Stomach smooth muscle (tissue), 2 donors: ENCODE results near the gene SMIM1.
A peak's percentile ranks its signal among the peaks of the same experiment; 100 is the strongest.

Experiments used
- H3K27ac ChIP-seq: one replicate; pipeline ENCODE4 v1.7.0; 2013; ENCODE audit warnings: mild to moderate bottlenecking, low read length, inconsistent platforms
- H3K27me3 ChIP-seq, 2 donors: one replicate each; pipeline ENCODE4 v1.7.0; 2013; ENCODE audit warnings: low read length in 2 of 2; ENCODE audit not compliant: insufficient read depth in 2 of 2, control insufficient read depth in 1 of 2
- H3K36me3 ChIP-seq, 2 donors: one replicate each; pipeline ENCODE4 v1.7.0; 2013; ENCODE audit warnings: low read length in 2 of 2; ENCODE audit not compliant: control insufficient read depth in 2 of 2, insufficient read depth in 2 of 2
- H3K4me1 ChIP-seq: one replicate; pipeline ENCODE4 v1.7.0; 2013; ENCODE audit warnings: low read length; ENCODE audit not compliant: control insufficient read depth, insufficient read depth
- H3K4me3 ChIP-seq, 2 donors: one replicate each; pipeline ENCODE4 v1.7.0; 2013; ENCODE audit warnings: low read length in 2 of 2
- H3K9ac ChIP-seq, 2 donors: one replicate each; pipeline ENCODE4 v1.7.0; 2013; ENCODE audit warnings: low read length in 2 of 2, mild to moderate bottlenecking in 1 of 2
- H3K9me3 ChIP-seq, 2 donors: one replicate each; pipeline ENCODE4 v1.7.0; 2013; ENCODE audit warnings: low read length in 2 of 2; ENCODE audit not compliant: control insufficient read depth in 2 of 2
- donor health status: healthy.
- donor health status: Pancreatic carcinoma.

SMIM1 gene

DNA sequence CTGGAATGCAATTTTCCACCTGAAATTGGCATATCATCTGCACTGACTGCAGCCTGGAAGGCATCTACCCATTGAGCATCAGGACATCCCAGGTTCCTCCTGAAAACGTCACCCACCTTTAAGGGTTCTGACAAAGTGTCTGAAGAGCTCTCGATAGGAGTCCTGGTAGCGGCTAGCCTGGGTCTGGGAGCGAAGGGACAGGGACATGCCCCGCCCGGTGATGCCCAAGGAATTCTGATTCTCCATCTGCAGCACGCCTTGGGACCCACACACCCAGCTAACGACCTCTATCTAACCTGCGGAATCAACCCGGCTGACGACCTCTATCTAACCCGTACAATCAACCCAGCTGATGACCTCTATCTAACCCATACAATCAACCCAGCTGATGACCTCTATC, 33.6 kb upstream of the SMIM1 start:
- Histone ChIP-seq H3K36me3 (peaks cover 17 to 34% of the 10 kb centered on the region in 2 donors), H3K27ac (no peak overlapping the region), H3K27me3 (no peaks in the 10 kb centered on the region), H3K4me3 (no peak overlapping the region), H3K9me3 (no peaks in the 10 kb centered on the region), H3K4me1 (no peaks in the 10 kb centered on the region), H3K9ac (no peak overlapping the region)

DNA sequence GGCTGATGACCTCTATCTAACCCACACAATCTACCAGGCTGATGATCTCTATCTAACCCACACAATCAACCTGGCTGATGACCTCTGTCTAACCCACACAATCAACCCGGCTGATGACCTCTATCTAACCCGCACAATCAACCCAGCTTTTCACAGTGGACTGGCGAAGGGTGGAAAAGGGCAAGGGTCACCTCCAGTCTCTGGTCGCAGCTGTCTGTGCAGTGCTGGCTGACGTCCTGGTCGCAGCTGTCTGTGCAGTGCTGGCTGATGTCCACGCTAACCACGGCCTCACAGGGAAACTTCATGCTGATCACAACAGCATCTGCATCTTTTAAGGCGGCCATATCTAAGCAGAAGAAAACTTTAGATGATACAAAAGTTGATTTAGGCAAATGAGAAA, 32.5 kb upstream of the SMIM1 start:
- H3K27me3 ChIP-seq = no peaks in the 10 kb centered on the region
- no peak overlapping the region for H3K4me3 ChIP-seq
- no peak overlapping the region for H3K9ac ChIP-seq
- peaks cover 17 to 34% of the 10 kb centered on the region in 2 donors for H3K36me3 ChIP-seq
- no peak overlapping the region for H3K27ac ChIP-seq
- no peaks in the 10 kb centered on the region for H3K9me3 ChIP-seq
- H3K4me1 ChIP-seq = peaks cover 4% of the 10 kb centered on the region

DNA sequence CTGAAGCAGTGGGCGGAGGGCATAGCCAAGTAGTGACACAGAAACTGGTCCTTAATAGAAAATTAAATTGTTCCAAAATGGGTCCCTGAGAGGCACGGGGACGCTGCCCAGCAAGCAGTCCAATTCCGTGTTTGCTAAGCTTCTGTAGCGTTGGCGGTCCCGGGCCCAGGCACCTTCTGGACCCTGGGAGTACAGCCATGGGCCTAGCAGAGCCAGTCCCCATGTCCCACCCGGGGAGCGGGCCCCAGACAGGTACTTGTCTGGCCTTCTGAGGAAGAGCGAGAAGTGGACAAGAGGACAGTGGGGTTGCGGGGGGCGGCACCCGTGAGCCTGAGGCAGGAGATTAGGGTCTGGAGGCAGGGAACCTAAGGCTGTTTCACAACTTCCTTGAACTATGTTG, 31.8 kb upstream of the SMIM1 start:
- H3K4me3 ChIP-seq = no peak overlapping the region
- no peak overlapping the region for H3K27ac ChIP-seq
- H3K36me3 ChIP-seq = peaks cover 17 to 34% of the 10 kb centered on the region in 2 donors
- no peak overlapping the region for H3K9ac ChIP-seq
- no peaks in the 10 kb centered on the region for H3K27me3 ChIP-seq
- no peaks in the 10 kb centered on the region for H3K9me3 ChIP-seq
- peaks cover 9% of the 10 kb centered on the region for H3K4me1 ChIP-seq

DNA sequence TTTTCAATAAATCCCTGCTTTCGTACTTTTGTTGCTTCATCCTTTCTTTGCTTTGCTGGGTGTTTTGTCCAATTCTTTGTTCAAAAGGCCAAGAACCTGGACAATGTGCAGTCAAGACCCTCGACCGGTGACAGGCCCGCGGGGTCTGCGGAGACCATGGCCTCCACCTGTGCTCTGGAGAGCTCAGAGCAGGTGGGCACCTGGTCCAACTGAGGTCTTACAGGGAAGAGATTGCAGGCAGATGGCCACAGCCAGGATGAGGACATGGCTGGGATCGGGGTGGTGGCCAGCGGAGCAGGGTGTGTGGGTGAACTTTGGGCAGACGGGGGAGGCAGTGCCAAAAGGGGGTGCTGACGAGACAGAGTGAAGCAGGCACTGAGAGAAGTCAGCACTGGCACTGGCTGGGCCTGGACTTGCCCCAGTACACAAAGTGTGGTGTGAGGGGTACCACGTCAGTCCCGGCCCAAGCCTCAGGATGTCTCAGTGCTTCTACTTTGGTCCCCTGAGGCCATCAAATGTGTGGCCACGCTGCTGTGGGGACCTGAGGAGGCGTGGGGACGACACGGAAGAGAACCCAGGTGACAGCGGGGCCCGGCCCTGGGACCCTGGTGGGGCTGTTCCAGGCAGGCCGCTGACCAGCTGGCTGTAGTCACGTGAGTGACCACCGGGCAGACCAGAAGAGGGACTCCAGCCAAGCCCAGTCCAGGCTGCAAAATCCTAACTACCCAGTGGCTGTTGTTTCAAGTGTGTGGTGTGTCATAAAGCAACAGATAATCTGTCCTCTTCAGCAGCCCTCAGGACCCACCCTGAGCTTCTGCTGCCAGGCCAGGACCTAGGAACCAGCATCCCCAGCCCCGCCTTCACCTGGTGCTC, 30.7 kb upstream of the SMIM1 start:
- Histone ChIP-seq H3K36me3 (peaks cover 17 to 34% of the 10 kb centered on the region in 2 donors), H3K9ac (no peak overlapping the region), H3K4me3 (no peak overlapping the region), H3K27me3 (no peaks in the 10 kb centered on the region), H3K4me1 (peaks cover 19% of the 10 kb centered on the region), H3K27ac (no peak overlapping the region), H3K9me3 (no peaks in the 10 kb centered on the region)

DNA sequence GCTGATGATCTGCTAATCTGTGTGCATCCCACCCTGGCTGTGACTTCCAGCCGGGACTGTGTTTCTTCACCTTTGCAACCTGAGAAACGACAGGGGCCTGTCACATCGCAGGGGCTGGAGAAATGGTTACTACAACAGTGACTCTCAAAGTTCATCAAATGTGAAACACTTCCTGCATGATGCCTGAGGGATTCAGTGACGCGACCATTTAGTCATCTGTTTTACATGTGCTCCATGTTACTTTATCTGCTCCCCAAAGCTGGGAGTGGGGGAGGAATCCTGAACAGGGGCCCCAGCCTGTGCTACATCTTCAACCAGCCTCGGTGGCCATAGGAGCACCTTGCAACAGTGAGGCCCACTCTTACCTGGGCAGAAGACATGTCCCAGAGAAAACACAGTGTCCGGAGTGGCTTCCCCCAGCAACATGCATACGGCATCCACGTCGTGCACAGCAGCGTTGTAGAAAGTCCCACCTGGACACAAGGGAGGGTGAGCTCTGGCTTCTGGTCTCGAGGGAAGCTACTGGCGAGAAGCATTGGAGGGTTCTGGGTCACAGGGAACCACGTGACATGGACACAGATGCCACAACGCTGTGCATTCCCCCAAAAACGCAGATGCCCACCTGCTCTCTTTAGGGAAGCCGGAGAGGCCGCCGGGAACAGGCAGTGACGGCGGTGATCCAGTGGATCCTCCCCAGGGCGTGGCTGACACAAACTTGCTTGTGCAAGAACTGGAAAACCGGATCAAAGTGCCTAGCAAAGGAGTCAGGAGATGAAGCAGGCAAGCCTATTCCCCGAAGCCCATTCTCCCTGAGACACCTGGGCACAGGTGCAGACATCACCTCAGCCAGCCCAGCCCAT, 29.9 kb upstream of the SMIM1 start:
- Histone ChIP-seq H3K36me3 (peaks cover 17 to 31% of the 10 kb centered on the region in 2 donors), H3K4me1 (peaks cover 22% of the 10 kb centered on the region), H3K4me3 (no peak overlapping the region)

DNA sequence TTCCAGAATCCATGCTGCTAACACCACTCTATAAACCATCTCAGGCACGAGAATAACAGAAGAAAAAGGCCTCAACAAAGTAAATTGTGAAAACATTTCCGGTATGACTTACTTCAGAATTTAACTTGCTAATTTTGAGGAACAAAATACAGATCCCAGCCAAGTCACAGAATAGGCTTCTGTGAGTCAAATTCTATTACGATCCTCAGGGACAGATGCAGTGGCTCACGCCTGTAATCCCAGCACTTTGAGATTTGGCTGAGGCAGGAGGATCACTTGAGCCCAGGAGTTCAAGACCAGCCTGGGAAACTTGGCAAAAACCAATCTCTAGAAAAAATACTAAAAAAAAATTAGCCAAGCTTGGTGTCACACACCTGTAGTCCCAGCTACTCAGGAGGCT, 29.1 kb upstream of the SMIM1 start:
- no peak overlapping the region for H3K9ac ChIP-seq
- no peak overlapping the region for H3K4me3 ChIP-seq
- no peak overlapping the region for H3K27ac ChIP-seq
- no peaks in the 10 kb centered on the region for H3K9me3 ChIP-seq
- H3K27me3 ChIP-seq = no peaks in the 10 kb centered on the region
- H3K4me1 ChIP-seq = peaks cover 25% of the 10 kb centered on the region
- peaks cover 16 to 25% of the 10 kb centered on the region in 2 donors for H3K36me3 ChIP-seq

More for the DNA sequence above, 29.9 kb upstream of the SMIM1 start:
- Histone ChIP-seq H3K27me3 (no peaks in the 10 kb centered on the region), H3K9ac (no peak overlapping the region), H3K9me3 (no peaks in the 10 kb centered on the region), H3K27ac (no peak overlapping the region)

DNA sequence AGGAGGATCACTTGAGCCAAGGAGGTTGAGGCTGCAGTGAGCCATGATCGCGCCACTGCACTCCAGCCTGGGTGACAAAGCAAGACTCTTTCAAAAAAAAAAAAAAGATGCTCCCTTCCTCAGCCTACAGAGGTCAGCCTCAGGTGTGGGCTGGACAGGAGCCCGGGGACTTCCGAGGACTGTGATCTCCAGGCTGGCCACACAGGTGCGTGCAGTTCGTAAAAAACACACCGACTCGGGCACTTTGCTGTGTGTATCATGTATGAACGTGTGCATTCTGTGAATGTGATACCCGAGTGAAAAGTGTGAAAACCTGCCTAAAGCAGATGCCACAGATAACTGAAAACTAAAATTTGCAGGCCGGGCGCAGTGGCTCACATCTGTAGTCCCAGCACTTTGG, 28.7 kb upstream of the SMIM1 start:
- H3K4me1 ChIP-seq = peaks cover 25% of the 10 kb centered on the region
- peaks cover 12 to 21% of the 10 kb centered on the region in 2 donors for H3K36me3 ChIP-seq
- H3K9me3 ChIP-seq = no peaks in the 10 kb centered on the region
- no peak overlapping the region for H3K9ac ChIP-seq
- no peaks in the 10 kb centered on the region for H3K27me3 ChIP-seq
- no peak overlapping the region for H3K4me3 ChIP-seq
- H3K27ac ChIP-seq = no peak overlapping the region

DNA sequence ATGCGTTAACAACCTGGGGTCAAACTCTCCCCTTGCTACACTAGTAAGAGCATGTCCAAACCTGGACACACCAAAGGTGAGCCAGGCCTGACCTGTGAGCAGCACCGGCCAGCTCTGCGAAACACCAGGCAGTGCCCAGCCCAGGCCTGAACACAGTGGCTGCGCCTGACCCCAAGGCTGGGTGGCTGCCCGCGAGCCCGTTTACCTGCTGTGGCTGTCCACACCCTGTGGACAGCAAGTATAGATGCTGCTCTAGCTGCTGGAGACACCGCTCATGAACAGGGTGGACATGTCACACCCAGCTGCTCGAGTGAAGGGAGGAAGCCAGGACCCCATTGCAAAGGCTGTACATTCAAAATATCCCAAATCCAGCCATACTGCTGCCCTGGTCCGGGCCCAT, 27.9 kb upstream of the SMIM1 start:
- H3K36me3 ChIP-seq = peaks cover 9 to 18% of the 10 kb centered on the region in 2 donors
- H3K27ac ChIP-seq = no peak overlapping the region
- H3K4me1 ChIP-seq = peaks cover 25% of the 10 kb centered on the region
- no peaks in the 10 kb centered on the region for H3K27me3 ChIP-seq
- no peak overlapping the region for H3K4me3 ChIP-seq
- no peaks in the 10 kb centered on the region for H3K9me3 ChIP-seq
- no peak overlapping the region for H3K9ac ChIP-seq

DNA sequence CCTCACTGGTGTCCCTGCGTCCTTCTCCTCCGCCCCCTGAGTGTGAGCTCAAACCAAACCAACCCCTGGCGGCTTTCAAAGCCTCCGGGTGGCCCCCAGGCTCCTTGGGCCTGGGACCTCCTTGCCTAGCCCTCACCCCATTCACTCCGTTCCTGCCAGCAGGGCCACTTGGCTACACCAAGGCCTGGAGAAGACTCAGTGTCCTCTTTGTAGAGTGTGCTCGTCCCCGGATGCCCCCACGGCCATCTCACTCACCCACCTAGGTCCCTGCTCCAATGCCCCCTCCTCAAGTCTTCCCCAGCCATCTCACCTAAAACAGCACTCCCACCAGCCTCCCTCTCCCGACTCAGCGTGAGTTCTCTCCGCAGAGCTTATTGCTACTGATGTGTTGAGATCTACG, 27.5 kb upstream of the SMIM1 start:
- H3K9me3 ChIP-seq = no peaks in the 10 kb centered on the region
- peaks cover 6 to 14% of the 10 kb centered on the region in 2 donors for H3K36me3 ChIP-seq
- H3K4me3 ChIP-seq = no peak overlapping the region
- peaks cover 25% of the 10 kb centered on the region for H3K4me1 ChIP-seq
- no peak overlapping the region for H3K27ac ChIP-seq
- H3K9ac ChIP-seq = no peak overlapping the region
- H3K27me3 ChIP-seq = no peaks in the 10 kb centered on the region

DNA sequence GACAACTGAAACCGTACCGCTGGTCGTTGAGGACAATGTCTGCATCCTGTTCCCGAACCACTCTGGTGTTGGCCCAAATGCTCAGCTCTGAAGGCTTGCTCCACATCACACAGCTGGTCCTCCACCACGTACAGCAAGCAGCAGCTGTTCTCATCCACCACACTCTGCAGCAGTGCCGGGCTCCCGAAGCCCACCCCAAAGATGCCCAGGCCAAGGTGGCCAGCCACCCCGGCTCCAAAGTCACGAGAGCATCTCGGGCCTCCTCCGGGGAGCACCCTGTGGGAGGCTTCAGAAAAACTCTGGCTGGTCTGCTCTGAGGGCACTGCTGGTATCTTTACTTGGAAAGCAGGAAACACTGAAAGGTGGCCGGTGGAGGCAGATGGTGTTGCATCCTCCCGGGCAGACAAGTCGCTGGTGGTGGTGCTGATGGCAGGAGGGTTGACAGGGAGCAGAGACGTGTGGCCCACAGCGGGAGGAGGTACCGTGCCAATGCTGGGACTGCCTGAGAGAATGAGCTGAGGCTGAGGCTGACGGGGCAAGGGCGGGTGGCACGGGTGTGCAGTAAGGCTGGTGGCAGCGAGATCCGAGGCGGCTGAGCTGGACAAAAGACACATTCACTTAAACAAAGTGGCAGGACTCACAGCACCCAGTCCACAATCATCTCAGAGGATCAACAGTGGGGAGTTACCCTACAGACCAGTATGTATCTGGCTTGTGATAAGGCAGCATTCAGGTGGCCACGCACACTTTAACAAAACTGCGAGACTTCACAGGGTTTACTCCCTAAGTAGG, 26.8 kb upstream of the SMIM1 start:
- Histone ChIP-seq H3K9ac (no peak overlapping the region), H3K27me3 (no peaks in the 10 kb centered on the region), H3K9me3 (no peaks in the 10 kb centered on the region), H3K4me3 (peak overlapping the region in 1 of 2 donors; percentile 75), H3K36me3 (peaks cover 5 to 13% of the 10 kb centered on the region in 2 donors), H3K4me1 (peaks cover 25% of the 10 kb centered on the region), H3K27ac (no peak overlapping the region)
